MV-4-11 (cell line): ENCODE measurements around the gene BATF2.
A peak's percentile ranks its signal among the peaks of the same experiment; 100 is the strongest.
"Not testable (repeated sequence)": the region's sequence is repeated elsewhere in the genome, so short reads cannot be mapped to it uniquely, and the experiment has no call there.

Experiments
- DNase-seq: peaks from one replicate; lab custom pipeline; 2025; lab: John Stamatoyannopoulos, UW

The BATF2 gene

GRCh38 chr11:64996710-64997380 lies at the start of gene BATF2:
Gene BATF2 (minus strand): TSS chr11:64996971. CDS start chr11:64996914, 57 bp downstream.
- peak; percentile 84 for DNase-seq

GRCh38 chr11:65045728-65046127 lies 49.0 kb upstream of the BATF2 start:
- no peak for DNase-seq

- DNase-seq = no peak
These were observed 48.3 kb upstream of the BATF2 start for GRCh38 chr11:65045061-65045460.

- DNase-seq = peak; percentile 65
These were observed 47.2 kb upstream of the BATF2 start for GRCh38 chr11:65043881-65044501.

GRCh38 chr11:65042891-65043290 lies 46.1 kb upstream of the BATF2 start:
- DNase-seq = no peak

GRCh38 chr11:65040847-65041622 lies 44.3 kb upstream of the BATF2 start, which contains the start of gene SAC3D1:
Gene SAC3D1 (plus strand): TSS chr11:65041210. CDS start chr11:65041293, 83 bp downstream.
- peak; percentile 97 for DNase-seq

- no peak for DNase-seq
These were observed 43.7 kb upstream of the BATF2 start for GRCh38 chr11:65040520-65040846.

GRCh38 chr11:65036931-65037330 lies 40.2 kb upstream of the BATF2 start:
- DNase-seq = no peak

GRCh38 chr11:65035579-65035978 lies 38.8 kb upstream of the BATF2 start:
- DNase-seq = no peak

- no peak for DNase-seq
These were observed 37.7 kb upstream of the BATF2 start for GRCh38 chr11:65034423-65034822.

- DNase-seq = no peak
These were observed 35.4 kb upstream of the BATF2 start for GRCh38 chr11:65032216-65032615.

- DNase-seq = peak; percentile 94
These were observed 30.7 kb upstream of the BATF2 start, which contains the start of gene SNX15 for GRCh38 chr11:65027213-65028067. Gene SNX15 (plus strand): TSS chr11:65027439. CDS start chr11:65027538, 99 bp downstream.

- DNase-seq = no peak
These were observed 30.0 kb upstream of the BATF2 start for GRCh38 chr11:65026810-65027209.

- not testable (repeated sequence) for DNase-seq
These were observed 26.7 kb upstream of the BATF2 start for GRCh38 chr11:65023502-65023901.

- no peak for DNase-seq
These were observed 24.7 kb upstream of the BATF2 start for GRCh38 chr11:65021509-65021908.

- DNase-seq = no peak
These were observed 24.2 kb upstream of the BATF2 start for GRCh38 chr11:65021003-65021402.

GRCh38 chr11:65019824-65020223 lies 23.1 kb upstream of the BATF2 start:
- no peak for DNase-seq

- no peak for DNase-seq
These were observed 21.2 kb upstream of the BATF2 start for GRCh38 chr11:65017937-65018336.

- no peak for DNase-seq
These were observed 19.9 kb upstream of the BATF2 start for GRCh38 chr11:65016705-65017104.

GRCh38 chr11:65014726-65015227 lies 18.0 kb upstream of the BATF2 start:
- DNase-seq = no peak

- peak; percentile 86 for DNase-seq
These were observed 17.3 kb upstream of the BATF2 start, which contains the start of gene ARL2 for GRCh38 chr11:65013888-65014725. Gene ARL2 (plus strand): TSS chr11:65014160. CDS start chr11:65014208, 48 bp downstream.
